Osteoblast (primary cell): ENCODE data around the gene PAQR4. TPM values are rescaled to one million over a fixed set of nuclear protein-coding genes. Genes with fewer than 3 reads are reported as not detected.

ENCODE experiments used
- DNase-seq: peaks from one replicate; pipeline ENCODE4 v3.0.0; 2011; ENCODE audit warnings: low spot score, mixed read lengths; ENCODE audit not compliant: insufficient read length; ENCODE audit errors: missing footprints
- H2AFZ ChIP-seq: 2 replicates; pipeline ENCODE4 v1.6.0; 2011; ENCODE audit warnings: mild to moderate bottlenecking, low read length
- H3K27ac ChIP-seq: 2 replicates; pipeline ENCODE4 v1.5.1; 2011; ENCODE audit warnings: mild to moderate bottlenecking, low read depth, low read length, moderate library complexity
- H3K27me3 ChIP-seq: 2 replicates; pipeline ENCODE4 v1.6.0; 2012; ENCODE audit warnings: mild to moderate bottlenecking, control low read depth, inconsistent platforms, low read length, moderate library complexity; ENCODE audit not compliant: insufficient read depth
- H3K36me3 ChIP-seq: 2 replicates; pipeline ENCODE4 v1.5.1; 2011; ENCODE audit warnings: mild to moderate bottlenecking, low read length, control low read depth, moderate library complexity; ENCODE audit not compliant: insufficient read depth
- H3K4me1 ChIP-seq: 2 replicates; pipeline ENCODE4 v1.5.1; 2011; ENCODE audit warnings: mild to moderate bottlenecking, low read length, control low read depth, moderate library complexity; ENCODE audit not compliant: insufficient read depth
- H3K4me2 ChIP-seq: 2 replicates; pipeline ENCODE4 v1.6.0; 2011; ENCODE audit warnings: mild to moderate bottlenecking, low read length; ENCODE audit not compliant: insufficient read depth
- H3K4me3 ChIP-seq: fragments of 200-600 bp; sonication (generic); 3 replicates; pipeline ENCODE4 v1.5.1; 2012; ENCODE audit warnings: mild to moderate bottlenecking, low read length, inconsistent platforms; ENCODE audit not compliant: insufficient read depth
- H3K79me2 ChIP-seq: 2 replicates; pipeline ENCODE4 v1.6.0; 2012; ENCODE audit warnings: mild to moderate bottlenecking, low read length, control low read depth, inconsistent platforms; ENCODE audit not compliant: insufficient read depth
- H3K9me3 ChIP-seq: 2 replicates; pipeline ENCODE4 v1.5.1; 2011; ENCODE audit warnings: low read depth, low read length, control low read depth
- H4K20me1 ChIP-seq: 2 replicates; pipeline ENCODE4 v1.6.0; 2012; ENCODE audit warnings: mild to moderate bottlenecking, low read length, control low read depth; ENCODE audit not compliant: insufficient read depth
- total RNA-seq: library from RNA; depleted of rRNA; stranded (reverse); fragments of >200 nt; gene quantifications from 2 replicates; pipeline ENCODE4 v1.2.3, GENCODE V29; 2012
- TF ChIP-seq, protein P1 (sequence below): IDR thresholded peaks from 2 replicates; pipeline ENCODE4 v1.5.1; 2011; ENCODE audit warnings: mild to moderate bottlenecking, low read depth, low read length, moderate library complexity; ENCODE audit errors: extremely low read depth

Gene PAQR4
- total RNA-seq, 1 donor, result 1.8 TPM

DNA sequence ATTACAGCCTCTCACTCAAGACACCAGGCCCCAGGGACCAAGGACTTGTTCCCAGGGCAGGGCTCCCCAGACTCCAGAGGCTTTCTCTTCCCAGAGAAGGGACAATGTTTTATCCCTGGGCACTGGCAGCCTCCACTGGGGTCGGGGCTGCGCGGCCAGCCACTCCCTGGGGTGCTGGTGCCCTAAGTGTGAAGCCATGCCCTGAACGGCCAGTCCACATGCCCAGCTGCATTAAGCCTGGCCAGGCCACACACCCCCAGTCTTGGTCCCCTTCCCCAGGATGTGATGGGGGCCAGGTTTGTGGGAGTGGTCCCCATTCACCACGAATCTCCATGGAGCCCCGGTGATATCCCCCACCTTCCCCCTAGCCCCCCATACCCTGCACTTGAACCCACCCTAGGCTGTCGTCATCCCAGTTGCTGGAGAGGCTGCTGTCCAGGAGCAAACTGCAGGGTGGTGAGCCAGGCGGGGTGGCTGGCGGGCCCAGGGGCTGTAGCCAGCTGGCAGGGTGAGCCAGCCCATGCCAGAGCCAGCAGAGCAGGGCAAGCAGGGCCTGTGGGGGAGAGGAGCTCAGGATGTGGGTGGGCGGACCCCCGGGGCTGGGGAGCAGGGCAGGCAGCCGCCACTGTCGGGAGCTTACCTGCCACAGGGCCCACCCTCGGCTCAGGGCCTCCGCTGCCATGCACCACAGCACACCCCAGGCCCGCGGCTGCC is 4.6 kb downstream of the PAQR4 start:
- Histone ChIP-seq H3K36me3 (no peaks in the 10 kb centered on the region), H4K20me1 (peaks cover 12% of the 10 kb centered on the region), H3K27ac (no peak overlapping the region), H3K4me2 (no peak overlapping the region), H3K4me3 (no peak overlapping the region), H3K79me2 (peaks cover 2% of the 10 kb centered on the region), H3K9me3 (no peaks in the 10 kb centered on the region), H2AFZ (no peak overlapping the region), H3K27me3 (no peaks in the 10 kb centered on the region), H3K4me1 (peaks cover 4% of the 10 kb centered on the region)
- TF ChIP-seq, protein P1, sequence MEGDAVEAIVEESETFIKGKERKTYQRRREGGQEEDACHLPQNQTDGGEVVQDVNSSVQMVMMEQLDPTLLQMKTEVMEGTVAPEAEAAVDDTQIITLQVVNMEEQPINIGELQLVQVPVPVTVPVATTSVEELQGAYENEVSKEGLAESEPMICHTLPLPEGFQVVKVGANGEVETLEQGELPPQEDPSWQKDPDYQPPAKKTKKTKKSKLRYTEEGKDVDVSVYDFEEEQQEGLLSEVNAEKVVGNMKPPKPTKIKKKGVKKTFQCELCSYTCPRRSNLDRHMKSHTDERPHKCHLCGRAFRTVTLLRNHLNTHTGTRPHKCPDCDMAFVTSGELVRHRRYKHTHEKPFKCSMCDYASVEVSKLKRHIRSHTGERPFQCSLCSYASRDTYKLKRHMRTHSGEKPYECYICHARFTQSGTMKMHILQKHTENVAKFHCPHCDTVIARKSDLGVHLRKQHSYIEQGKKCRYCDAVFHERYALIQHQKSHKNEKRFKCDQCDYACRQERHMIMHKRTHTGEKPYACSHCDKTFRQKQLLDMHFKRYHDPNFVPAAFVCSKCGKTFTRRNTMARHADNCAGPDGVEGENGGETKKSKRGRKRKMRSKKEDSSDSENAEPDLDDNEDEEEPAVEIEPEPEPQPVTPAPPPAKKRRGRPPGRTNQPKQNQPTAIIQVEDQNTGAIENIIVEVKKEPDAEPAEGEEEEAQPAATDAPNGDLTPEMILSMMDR, result no peak
- no peak for DNase-seq

DNA sequence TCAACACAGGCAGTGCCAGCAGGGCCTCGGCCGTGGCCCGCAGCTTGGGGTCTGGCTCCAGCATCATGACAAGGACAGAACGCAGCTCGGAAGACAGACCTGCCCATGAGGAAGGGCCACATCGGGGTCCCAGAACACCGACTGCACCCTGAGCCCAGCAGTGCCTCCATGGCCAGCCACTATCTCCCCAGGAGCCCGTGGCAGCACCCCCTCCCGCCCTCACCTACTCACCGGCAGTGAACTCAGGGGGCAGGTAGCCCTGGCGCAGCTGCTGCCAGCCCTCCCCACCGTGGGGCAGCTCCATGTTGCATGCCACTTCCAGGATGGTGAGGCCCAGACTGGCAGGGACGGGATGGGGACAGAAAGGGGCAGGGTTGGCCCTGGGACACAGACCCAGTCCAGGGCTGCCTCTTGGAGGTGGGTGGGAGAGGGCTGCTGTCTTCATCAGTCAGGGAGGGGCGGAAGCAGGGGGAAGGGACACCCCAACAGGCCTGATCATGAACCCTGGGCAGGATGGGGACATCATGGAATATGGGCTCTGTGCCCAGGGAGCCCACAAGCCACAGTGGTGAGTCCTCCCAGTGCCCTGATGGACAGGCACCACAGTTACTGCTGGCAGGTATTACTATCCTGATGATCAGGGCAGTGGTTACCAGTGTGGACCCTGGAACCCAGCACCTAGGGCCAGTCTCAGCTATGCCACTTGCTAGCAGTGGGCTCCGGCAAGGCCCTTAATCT is 5.3 kb downstream of the PAQR4 start:
- Histone ChIP-seq H3K79me2 (peaks cover 4% of the 10 kb centered on the region), H2AFZ (no peak overlapping the region), H3K27ac (no peak overlapping the region), H3K4me1 (peaks cover 7% of the 10 kb centered on the region), H3K9me3 (no peaks in the 10 kb centered on the region), H3K4me2 (no peak overlapping the region), H3K4me3 (no peak overlapping the region), H3K27me3 (no peaks in the 10 kb centered on the region), H3K36me3 (no peaks in the 10 kb centered on the region), H4K20me1 (peaks cover 12% of the 10 kb centered on the region)
- no peak for DNase-seq
- TF ChIP-seq, protein P1, result no peak

DNA sequence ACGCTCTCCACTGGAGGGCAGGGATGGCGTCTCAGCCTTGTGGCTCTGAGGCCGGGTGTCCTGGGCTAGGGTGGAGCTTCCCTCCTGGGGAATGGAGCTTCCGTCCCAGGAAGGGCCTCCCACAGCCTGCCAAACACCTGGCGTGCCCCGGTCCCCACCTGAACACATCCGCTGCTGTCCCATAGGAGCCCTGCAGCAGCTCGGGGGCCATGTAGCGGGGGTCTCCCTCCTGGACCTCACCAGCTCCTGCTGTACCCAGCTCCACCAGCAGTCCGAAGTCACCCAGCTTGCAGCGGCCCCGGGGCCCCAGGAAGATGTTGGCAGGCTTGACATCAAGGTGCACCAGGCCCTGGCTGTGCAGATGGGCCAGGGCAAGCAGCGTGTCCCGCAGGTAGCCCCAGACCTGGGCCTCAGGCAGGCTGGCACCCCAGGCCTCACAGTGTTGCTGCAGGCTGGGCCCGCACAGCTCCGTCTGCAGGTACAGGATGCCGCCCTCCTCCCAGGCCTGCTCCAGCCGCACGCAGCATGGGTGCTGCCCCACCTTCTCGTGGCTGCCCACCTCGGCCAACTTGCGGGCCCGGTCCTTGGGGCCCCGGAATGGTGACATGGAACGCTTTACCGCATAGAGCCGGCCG is 6.1 kb downstream of the PAQR4 start:
- Histone ChIP-seq H3K9me3 (no peaks in the 10 kb centered on the region), H3K36me3 (no peaks in the 10 kb centered on the region), H3K4me2 (no peak overlapping the region), H3K79me2 (peaks cover 10% of the 10 kb centered on the region), H2AFZ (no peak overlapping the region), H3K27me3 (no peaks in the 10 kb centered on the region), H3K4me3 (no peak overlapping the region), H4K20me1 (peaks cover 12% of the 10 kb centered on the region), H3K4me1 (peaks cover 7% of the 10 kb centered on the region), H3K27ac (no peak overlapping the region)
- no peak for DNase-seq
- TF ChIP-seq, protein P1, result no peak

DNA sequence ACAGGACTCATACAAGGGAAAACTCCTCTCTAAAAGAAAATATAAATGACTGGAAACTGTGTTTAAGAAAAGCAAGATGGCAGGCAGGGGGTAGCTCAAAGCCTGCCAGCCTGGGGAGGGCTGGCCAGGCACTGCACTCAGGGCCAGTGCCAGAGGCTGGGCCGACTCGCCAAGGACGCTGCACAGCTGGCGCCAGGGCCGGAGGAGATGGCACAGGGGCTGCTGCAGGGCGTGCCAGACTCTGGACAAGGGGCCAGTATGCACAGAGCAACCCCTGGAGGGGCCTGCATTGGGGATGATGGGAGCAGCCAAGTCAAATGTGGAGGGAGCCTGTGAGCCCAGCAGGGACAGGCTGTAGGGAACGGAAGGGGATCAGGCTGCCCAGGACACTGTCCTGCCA is 7.1 kb downstream of the PAQR4 start:
- no peak for DNase-seq
- H3K79me2 ChIP-seq, result peaks cover 8% of the 10 kb centered on the region
- TF ChIP-seq, protein P1, result no peak
- no peaks in the 10 kb centered on the region for H3K9me3 ChIP-seq
- H3K4me3 ChIP-seq, result no peak overlapping the region
- H2AFZ ChIP-seq, result no peak overlapping the region
- H3K4me1 ChIP-seq, result peaks cover 11% of the 10 kb centered on the region
- H3K27ac ChIP-seq, result no peak overlapping the region
- H4K20me1 ChIP-seq, result peaks cover 4% of the 10 kb centered on the region
- no peaks in the 10 kb centered on the region for H3K27me3 ChIP-seq
- no peak overlapping the region for H3K4me2 ChIP-seq
- no peaks in the 10 kb centered on the region for H3K36me3 ChIP-seq
